Esophagus muscularis mucosa (tissue), 3 donors: ENCODE results near the gene DHX36.

ENCODE experiments used
- POLR2AphosphoS5 ChIP-seq, 2 donors: sonication (generic); formaldehyde crosslinking; IDR thresholded peaks; one replicate each; pipeline ENCODE4 v1.6.1; 2017; ENCODE audit warnings: antibody characterized with exemption in 2 of 2
- TF ChIP-seq, protein P1 (sequence below), 3 experiments: fragments of 200-600 bp in 2 of 3; fragments of 450-650 bp in 1 of 3; sonication (generic) in 2 of 3; IDR thresholded peaks; one replicate each; pipeline ENCODE4 v1.5.1; 2017 to 2019; ENCODE audit warnings: antibody characterized with exemption in 3 of 3, mild to moderate bottlenecking in 2 of 3, moderate library complexity in 1 of 3

DNA sequence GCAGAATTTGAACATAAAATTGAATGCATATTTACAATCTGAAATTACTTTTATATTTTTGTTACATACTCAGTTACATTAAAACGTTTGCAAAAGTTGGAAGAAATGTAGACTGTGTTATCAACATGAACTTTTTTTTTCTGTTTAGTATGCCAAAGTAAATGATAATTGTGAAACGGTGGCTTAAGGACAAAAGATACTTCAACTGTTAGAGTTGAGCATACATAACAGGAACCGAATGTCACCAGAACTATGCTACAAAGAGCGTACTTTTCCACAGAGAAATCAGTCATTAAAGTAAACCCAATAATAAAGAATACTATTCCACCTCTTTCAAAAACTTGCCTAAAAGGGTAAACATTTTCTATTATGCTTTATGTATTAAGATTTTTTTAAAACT is 14.3 kb upstream of the DHX36 start:
- TF ChIP-seq, protein P1, sequence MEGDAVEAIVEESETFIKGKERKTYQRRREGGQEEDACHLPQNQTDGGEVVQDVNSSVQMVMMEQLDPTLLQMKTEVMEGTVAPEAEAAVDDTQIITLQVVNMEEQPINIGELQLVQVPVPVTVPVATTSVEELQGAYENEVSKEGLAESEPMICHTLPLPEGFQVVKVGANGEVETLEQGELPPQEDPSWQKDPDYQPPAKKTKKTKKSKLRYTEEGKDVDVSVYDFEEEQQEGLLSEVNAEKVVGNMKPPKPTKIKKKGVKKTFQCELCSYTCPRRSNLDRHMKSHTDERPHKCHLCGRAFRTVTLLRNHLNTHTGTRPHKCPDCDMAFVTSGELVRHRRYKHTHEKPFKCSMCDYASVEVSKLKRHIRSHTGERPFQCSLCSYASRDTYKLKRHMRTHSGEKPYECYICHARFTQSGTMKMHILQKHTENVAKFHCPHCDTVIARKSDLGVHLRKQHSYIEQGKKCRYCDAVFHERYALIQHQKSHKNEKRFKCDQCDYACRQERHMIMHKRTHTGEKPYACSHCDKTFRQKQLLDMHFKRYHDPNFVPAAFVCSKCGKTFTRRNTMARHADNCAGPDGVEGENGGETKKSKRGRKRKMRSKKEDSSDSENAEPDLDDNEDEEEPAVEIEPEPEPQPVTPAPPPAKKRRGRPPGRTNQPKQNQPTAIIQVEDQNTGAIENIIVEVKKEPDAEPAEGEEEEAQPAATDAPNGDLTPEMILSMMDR (IDR thresholded peaks at IDR 0.05), result no peak
- no peak for TF ChIP-seq POLR2AphosphoS5 (IDR thresholded peaks at IDR 0.05)
